K562 (cell line): ENCODE results near the gene MED13L. TPM values are rescaled to one million over a fixed set of nuclear protein-coding genes. Genes with fewer than 3 reads are reported as not detected.
A peak's percentile ranks its signal among the peaks of the same experiment; 100 is the strongest.

Experiments
- BHLHE40 ChIP-seq: IDR thresholded peaks from 2 replicates; pipeline ENCODE4 v1.6.1; 2011; ENCODE audit warnings: low read length, improper control_type of control experiment
- FUS ChIP-seq: fragments of 200-400 bp; formaldehyde crosslinking; optimal IDR thresholded peaks from 2 replicates; pipeline ENCODE3; 2017; ENCODE audit warnings: low read depth, low read length
- KDM1A ChIP-seq, 2 experiments: fragments of 450-650 bp; IDR thresholded peaks; 2 replicates each; pipeline ENCODE4 v1.6.1; 2016; ENCODE audit warnings: mild to moderate bottlenecking in 2 of 2
- MIER1 ChIP-seq: fragments of 450-650 bp; IDR thresholded peaks from 2 replicates; pipeline ENCODE4 v1.6.1; 2016; ENCODE audit warnings: antibody characterized with exemption, mild to moderate bottlenecking, low read depth
- NFIC ChIP-seq: fragments of 450-650 bp; IDR thresholded peaks from 2 replicates; pipeline ENCODE4 v1.6.1; 2017; ENCODE audit warnings: mild to moderate bottlenecking, inconsistent platforms
- SNRNP70 ChIP-seq: fragments of 200-400 bp; formaldehyde crosslinking; optimal IDR thresholded peaks from 2 replicates; pipeline ENCODE3; 2017; ENCODE audit warnings: low read depth, low read length
- TCF7 ChIP-seq: sonication (generic); IDR thresholded peaks from 2 replicates; pipeline ENCODE4 v1.6.1; 2016; ENCODE audit warnings: antibody characterized with exemption, borderline replicate concordance
- THAP7 ChIP-seq: fragments of 250-450 bp; sonication (Bioruptor Pico); IDR thresholded peaks from 2 replicates; pipeline ENCODE4 v1.5.0; 2021
- ZNF280A ChIP-seq: fragments of 450-650 bp; IDR thresholded peaks from 2 replicates; pipeline ENCODE4 v1.6.1; 2018; ENCODE audit warnings: mild to moderate bottlenecking, low read depth; ENCODE audit not compliant: partially characterized antibody
- ZNF586 ChIP-seq: fragments of 450-650 bp; formaldehyde crosslinking; conservative IDR thresholded peaks from 2 replicates; pipeline ENCODE4 v1.4.0; 2020; ENCODE audit warnings: mild to moderate bottlenecking, moderate library complexity
- ZNF609 ChIP-seq: sonication (generic); formaldehyde crosslinking; IDR thresholded peaks from 2 replicates; pipeline ENCODE4 v1.8.1; 2023; ENCODE audit warnings: missing genetic modification reagents, mild to moderate bottlenecking, borderline replicate concordance
- ZNF695 ChIP-seq: fragments of 450-650 bp; formaldehyde crosslinking; IDR thresholded peaks from 2 replicates; pipeline ENCODE4 v1.4.0; 2020; ENCODE audit warnings: mild to moderate bottlenecking, moderate library complexity
- ZNF766 ChIP-seq: fragments of 200-800 bp; sonication (Bioruptor generic); conservative IDR thresholded peaks from 2 replicates; pipeline ENCODE4 v1.6.1; 2016; ENCODE audit warnings: missing genetic modification characterization, missing compliant biosample characterization
- polyA plus RNA-seq, 8 experiments: library from polyadenylated mRNA; depleted of rRNA in 4 of 8; stranded (reverse) in 5 of 8; unstranded in 3 of 8; fragments of >200 nt; fragmentation: Nextera tagmentation in 2 of 8; fragmentation: Illumina TruSeq in 1 of 8; extraction: Ambion mirVana in 2 of 8; extraction: Trizol in 1 of 8; gene quantifications; 2 replicates each; pipeline versions ENCODE4 v1.2.1 to v1.2.3, GENCODE V29; 2011 to 2014; ENCODE audit warnings: inconsistent platforms in 1 of 8, missing spikeins in 1 of 8
- total RNA-seq, 7 experiments: library from RNA; depleted of rRNA in 6 of 7; stranded (reverse); fragments of >200 nt in 6 of 7; fragmentation: Illumina TruSeq in 2 of 7; extraction: Trizol in 2 of 7; gene quantifications; 2 replicates each; pipeline versions ENCODE4 v1.2.1 to v1.2.3, GENCODE V29; 2011 to 2021; ENCODE audit warnings: low replicate concordance in 1 of 7
- TF ChIP-seq, protein P1 (sequence below): fragments of 450-650 bp; IDR thresholded peaks from 2 replicates; pipeline ENCODE4 v1.6.1; 2016
- TF ChIP-seq, protein P2 (sequence below): sonication (generic); formaldehyde crosslinking; IDR thresholded peaks from 2 replicates; pipeline ENCODE4 v1.9.0; 2022; ENCODE audit warnings: mild to moderate bottlenecking, missing genetic modification reagents
- TF ChIP-seq, protein P3 (sequence below): sonication (generic); formaldehyde crosslinking; IDR thresholded peaks from 2 replicates; pipeline ENCODE4 v1.5.0; 2020; ENCODE audit warnings: missing genetic modification reagents
- TF ChIP-seq, protein P4 (sequence below): sonication (generic); formaldehyde crosslinking; IDR thresholded peaks from 2 replicates; pipeline ENCODE4 v1.8.0; 2022; ENCODE audit warnings: missing genetic modification reagents, mild to moderate bottlenecking, borderline replicate concordance

MED13L gene
- total and polyA plus RNA-seq, 9 of the 15 experiments (the other 6 are each of a cell fraction or from before 2014, with no cell fraction given) = 13.4 to 90.3 (median 36.9) TPM

DNA sequence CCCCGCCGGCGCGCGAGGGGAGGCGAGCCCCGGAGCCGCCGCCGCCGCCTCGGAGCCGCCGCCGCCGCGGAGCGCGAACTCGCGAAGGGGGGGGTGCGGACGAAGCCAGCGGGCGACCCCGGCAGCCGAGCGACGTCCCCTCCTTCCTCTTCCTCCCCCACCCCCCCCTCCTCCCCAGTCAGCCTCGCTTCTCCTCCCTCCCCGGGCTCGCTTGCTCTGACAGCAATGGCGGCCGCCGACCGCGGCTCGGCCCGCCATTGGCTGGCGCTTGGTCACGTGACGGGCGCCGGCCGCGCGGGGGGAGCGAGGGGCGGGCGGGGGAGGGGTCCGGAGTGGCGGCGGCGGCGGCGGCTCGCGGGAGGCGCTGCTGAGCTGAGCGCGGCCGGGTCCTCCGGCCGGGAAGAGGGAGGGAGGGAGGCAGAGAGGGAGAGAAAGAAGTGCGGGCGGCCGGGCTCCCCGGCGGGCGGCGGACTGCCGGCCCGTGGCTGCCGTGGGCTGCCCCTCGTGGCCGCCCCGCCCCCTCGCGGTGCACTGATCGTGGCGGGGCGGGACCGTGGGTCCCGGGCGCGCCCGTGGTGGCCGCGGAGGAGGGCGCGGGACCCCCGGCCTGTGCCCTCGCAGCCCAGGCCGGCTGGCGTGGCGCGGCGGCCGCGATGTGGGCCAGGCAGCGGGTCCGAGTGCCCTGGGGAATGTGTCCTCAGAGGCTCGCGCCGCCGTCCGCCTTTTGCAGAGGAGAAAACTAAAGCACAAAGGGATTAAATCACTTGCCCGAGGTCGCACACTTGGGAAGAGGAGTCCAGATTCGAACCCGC, at the start of gene MED13L (continued):
- no peak for TF ChIP-seq ZNF586 (CRISPR knock-in tag)
- no peak for TF ChIP-seq THAP7
- TF ChIP-seq FUS = no peak
- no peak for TF ChIP-seq KDM1A (IDR thresholded peaks at IDR 0.05)
- TF ChIP-seq, protein P1, sequence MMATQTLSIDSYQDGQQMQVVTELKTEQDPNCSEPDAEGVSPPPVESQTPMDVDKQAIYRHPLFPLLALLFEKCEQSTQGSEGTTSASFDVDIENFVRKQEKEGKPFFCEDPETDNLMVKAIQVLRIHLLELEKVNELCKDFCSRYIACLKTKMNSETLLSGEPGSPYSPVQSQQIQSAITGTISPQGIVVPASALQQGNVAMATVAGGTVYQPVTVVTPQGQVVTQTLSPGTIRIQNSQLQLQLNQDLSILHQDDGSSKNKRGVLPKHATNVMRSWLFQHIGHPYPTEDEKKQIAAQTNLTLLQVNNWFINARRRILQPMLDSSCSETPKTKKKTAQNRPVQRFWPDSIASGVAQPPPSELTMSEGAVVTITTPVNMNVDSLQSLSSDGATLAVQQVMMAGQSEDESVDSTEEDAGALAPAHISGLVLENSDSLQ = no peak
- TF ChIP-seq NFIC = no peak
- TF ChIP-seq, protein P2, sequence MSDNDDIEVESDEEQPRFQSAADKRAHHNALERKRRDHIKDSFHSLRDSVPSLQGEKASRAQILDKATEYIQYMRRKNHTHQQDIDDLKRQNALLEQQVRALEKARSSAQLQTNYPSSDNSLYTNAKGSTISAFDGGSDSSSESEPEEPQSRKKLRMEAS (CRISPR knock-in tag) = no peak
- TF ChIP-seq SNRNP70 = no peak
- no peak for TF ChIP-seq MIER1
- no peak for TF ChIP-seq TCF7
- no peak for TF ChIP-seq ZNF280A
- TF ChIP-seq, protein P3, sequence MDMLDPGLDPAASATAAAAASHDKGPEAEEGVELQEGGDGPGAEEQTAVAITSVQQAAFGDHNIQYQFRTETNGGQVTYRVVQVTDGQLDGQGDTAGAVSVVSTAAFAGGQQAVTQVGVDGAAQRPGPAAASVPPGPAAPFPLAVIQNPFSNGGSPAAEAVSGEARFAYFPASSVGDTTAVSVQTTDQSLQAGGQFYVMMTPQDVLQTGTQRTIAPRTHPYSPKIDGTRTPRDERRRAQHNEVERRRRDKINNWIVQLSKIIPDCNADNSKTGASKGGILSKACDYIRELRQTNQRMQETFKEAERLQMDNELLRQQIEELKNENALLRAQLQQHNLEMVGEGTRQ (CRISPR knock-in tag) = peak; percentile 90
- TF ChIP-seq ZNF609 (CRISPR knock-in tag) = no peak
- TF ChIP-seq, protein P4, sequence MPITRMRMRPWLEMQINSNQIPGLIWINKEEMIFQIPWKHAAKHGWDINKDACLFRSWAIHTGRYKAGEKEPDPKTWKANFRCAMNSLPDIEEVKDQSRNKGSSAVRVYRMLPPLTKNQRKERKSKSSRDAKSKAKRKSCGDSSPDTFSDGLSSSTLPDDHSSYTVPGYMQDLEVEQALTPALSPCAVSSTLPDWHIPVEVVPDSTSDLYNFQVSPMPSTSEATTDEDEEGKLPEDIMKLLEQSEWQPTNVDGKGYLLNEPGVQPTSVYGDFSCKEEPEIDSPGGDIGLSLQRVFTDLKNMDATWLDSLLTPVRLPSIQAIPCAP = no peak
- TF ChIP-seq ZNF695 (CRISPR knock-in tag) = no peak
- TF ChIP-seq ZNF766 (CRISPR knock-in tag) = no peak
- peak; percentile 34; the same call in 1 of the 2 replicates for TF ChIP-seq BHLHE40
